MM.1S (cell line): ENCODE measurements around the gene EP400.

Source experiments
- CTCF ChIP-seq: fragments of 300-600 bp; sonication (generic); IDR thresholded peaks from 2 replicates; pipeline ENCODE4 v1.5.1; 2016; ENCODE audit warnings: antibody characterized with exemption, low read length, mixed read lengths
- EZH2 ChIP-seq: fragments of 300-600 bp; sonication (generic); optimal IDR thresholded peaks from 2 replicates; pipeline ENCODE3; 2017; ENCODE audit warnings: low read depth, mild to moderate bottlenecking, antibody characterized with exemption, low read length, mixed read lengths

GRCh38 chr12:132074216-132074615 lies 124.5 kb downstream of the EP400 start:
- TF ChIP-seq CTCF (no peak), EZH2 (no peak)
